H1 (cell line): ENCODE results near the gene TBX5. TPM values are rescaled to one million over a fixed set of nuclear protein-coding genes. Genes with fewer than 3 reads are reported as not detected.

Experiments
- BRCA1 ChIP-seq: IDR thresholded peaks from 2 replicates; pipeline ENCODE4 v1.6.1; 2012; ENCODE audit warnings: low read depth, low read length, improper control_type of control experiment
- CHD7 ChIP-seq: fragments of 300-600 bp; sonication (generic); IDR thresholded peaks from 2 replicates; pipeline ENCODE4 v1.7.1; 2012; ENCODE audit warnings: low read length, moderate library complexity, mild to moderate bottlenecking, inconsistent platforms; ENCODE audit not compliant: insufficient replicate concordance
- EP300 ChIP-seq, 2 experiments: IDR thresholded peaks; 1 replicate in 1 of 2; 2 replicates in 1 of 2; pipeline ENCODE4 v1.6.1; 2011 to 2012; ENCODE audit warnings: low read depth in 2 of 2, low read length in 2 of 2, mild to moderate bottlenecking in 2 of 2, borderline replicate concordance in 1 of 2, inconsistent platforms in 1 of 2, moderate library complexity in 1 of 2
- HDAC2 ChIP-seq, 2 experiments: fragments of 300-600 bp in 1 of 2; sonication (generic) in 1 of 2; IDR thresholded peaks; 2 replicates each; pipeline ENCODE4 v1.6.1; 2011 to 2012; ENCODE audit warnings: low read depth in 2 of 2, low read length in 2 of 2, mild to moderate bottlenecking in 2 of 2, moderate library complexity in 2 of 2, borderline replicate concordance in 1 of 2, inconsistent platforms in 1 of 2
- KDM4A ChIP-seq: IDR thresholded peaks from one replicate; pipeline ENCODE4 v1.7.1; 2012; ENCODE audit warnings: low read depth, mild to moderate bottlenecking, moderate library complexity, low read length, inconsistent platforms; ENCODE audit not compliant: severe bottlenecking
- POLR2A ChIP-seq, 2 experiments: IDR thresholded peaks; 1 replicate in 1 of 2; 2 replicates in 1 of 2; pipeline ENCODE4 v1.6.1; 2011; ENCODE audit warnings: low read depth in 2 of 2, low read length in 2 of 2, mild to moderate bottlenecking in 2 of 2; ENCODE audit errors: control extremely low read depth in 1 of 2
- SIN3A ChIP-seq, 2 experiments: IDR thresholded peaks in 1 of 2; conservative IDR thresholded peaks in 1 of 2; 2 replicates each; pipeline ENCODE4 v1.6.1; 2011 to 2012; ENCODE audit warnings: low read length in 2 of 2, improper control_type of control experiment in 1 of 2, low read depth in 1 of 2, mild to moderate bottlenecking in 1 of 2
- SP2 ChIP-seq: IDR thresholded peaks from 2 replicates; pipeline ENCODE4 v1.6.1; 2012; ENCODE audit warnings: mild to moderate bottlenecking, low read length, inconsistent platforms
- polyA plus RNA-seq, 7 experiments: library from polyadenylated mRNA; depleted of rRNA in 3 of 7; stranded (reverse) in 5 of 7; unstranded in 2 of 7; fragments of >200 nt in 5 of 7; fragments of 200-250 nt in 2 of 7; gene quantifications; 1 replicate in 5 of 7; 2 replicates in 1 of 7; 4 replicates in 1 of 7; pipeline versions ENCODE4 v1.2.1 to v1.2.3, GENCODE V29; 2011 to 2013; ENCODE audit warnings: missing spikeins in 2 of 7, mixed read lengths in 2 of 7
- total RNA-seq: library from RNA; stranded (reverse); fragmentation: NEBNext Ultra II Directional; extraction: Animal tissue kit (Norgen Biotek cat#: 25700); gene quantifications from 2 replicates; pipeline ENCODE4 v1.2.1, GENCODE V29; 2021
- TF ChIP-seq, protein P1 (sequence below): IDR thresholded peaks from 2 replicates; pipeline ENCODE4 v1.6.1; 2012; ENCODE audit warnings: inconsistent platforms

TBX5 gene
- total and polyA plus RNA-seq, 2 of the 8 experiments (the other 6 are each of a cell fraction or from before 2014, with no cell fraction given): 0.05 TPM; not detected in 1

DNA sequence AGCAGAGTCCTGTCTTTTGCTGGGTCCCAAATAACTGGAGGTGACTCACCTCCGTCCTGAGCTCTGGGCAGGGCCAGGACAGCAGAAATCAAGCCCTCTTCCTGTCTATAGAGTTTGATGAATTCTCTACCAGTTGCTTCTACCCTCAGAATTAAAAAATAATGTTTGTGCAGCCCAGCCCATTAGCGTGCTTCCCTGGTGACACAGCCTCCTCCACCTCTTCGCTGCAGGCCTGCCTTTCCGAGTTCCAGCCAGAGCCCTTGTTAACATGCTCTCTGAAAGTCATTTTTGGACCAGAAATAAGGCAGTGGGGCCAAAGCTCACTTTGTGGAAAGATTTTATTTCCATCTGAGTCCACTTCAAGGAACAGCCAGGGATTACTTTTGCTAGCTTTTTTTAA lies 94.0 kb downstream of the TBX5 start (continued):
- TF ChIP-seq CHD7 (no peak), POLR2A (IDR thresholded peaks at IDR 0.05; ENCODE audit: control extremely low read depth in 1 of 2, low read depth in 2 of 2, low read length in 2 of 2) (no peak), KDM4A (no peak), HDAC2 (IDR thresholded peaks at IDR 0.05; ENCODE audit: borderline replicate concordance in 1 of 2, low read depth in 2 of 2, low read length in 2 of 2) (no peak), SIN3A (conservative IDR thresholded peaks at IDR 0.05 in 1 of 2, IDR thresholded peaks at IDR 0.05 in 1 of 2; ENCODE audit: low read depth in 1 of 2, low read length in 2 of 2) (no peak), BRCA1 (no peak), SP2 (no peak), EP300 (IDR thresholded peaks at IDR 0.05; ENCODE audit: borderline replicate concordance in 1 of 2, low read depth in 2 of 2, low read length in 2 of 2) (no peak)
- TF ChIP-seq, protein P1, sequence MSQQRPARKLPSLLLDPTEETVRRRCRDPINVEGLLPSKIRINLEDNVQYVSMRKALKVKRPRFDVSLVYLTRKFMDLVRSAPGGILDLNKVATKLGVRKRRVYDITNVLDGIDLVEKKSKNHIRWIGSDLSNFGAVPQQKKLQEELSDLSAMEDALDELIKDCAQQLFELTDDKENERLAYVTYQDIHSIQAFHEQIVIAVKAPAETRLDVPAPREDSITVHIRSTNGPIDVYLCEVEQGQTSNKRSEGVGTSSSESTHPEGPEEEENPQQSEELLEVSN: no peak
